ENCODE data around the gene SFXN4.
"Not testable (repeated sequence)": the region's sequence is repeated elsewhere in the genome, so short reads cannot be mapped to it uniquely, and the experiment has no call there.

SFXN4 gene

GRCh38 chr10:119107771-119108170 is 57.7 kb downstream of the SFXN4 start:
- not testable (repeated sequence) for DNase-seq (ENCODE audit: low read depth in 3 of 3)

DNA sequence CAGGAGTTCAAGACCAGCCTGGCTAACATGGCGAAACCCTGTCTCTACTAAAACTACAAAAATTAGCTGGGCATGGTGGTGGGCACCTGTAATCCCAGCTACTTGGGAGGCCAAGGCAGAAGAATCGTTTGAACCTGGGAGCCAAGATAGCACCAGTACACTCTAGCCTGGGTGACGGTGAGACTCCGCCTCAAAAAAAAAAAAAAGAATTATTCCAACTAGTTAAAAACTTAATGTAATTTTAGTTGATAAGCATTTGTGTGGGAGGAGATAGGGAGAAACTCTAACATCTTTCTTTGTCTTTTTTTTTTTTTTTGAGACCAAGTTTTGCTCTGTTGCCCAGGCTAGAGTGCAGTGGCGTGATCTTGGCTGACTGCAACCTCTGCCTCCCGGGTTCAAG is 58.4 kb downstream of the SFXN4 start:
- not testable (repeated sequence) for DNase-seq (ENCODE audit: low read depth in 3 of 3)

DNA sequence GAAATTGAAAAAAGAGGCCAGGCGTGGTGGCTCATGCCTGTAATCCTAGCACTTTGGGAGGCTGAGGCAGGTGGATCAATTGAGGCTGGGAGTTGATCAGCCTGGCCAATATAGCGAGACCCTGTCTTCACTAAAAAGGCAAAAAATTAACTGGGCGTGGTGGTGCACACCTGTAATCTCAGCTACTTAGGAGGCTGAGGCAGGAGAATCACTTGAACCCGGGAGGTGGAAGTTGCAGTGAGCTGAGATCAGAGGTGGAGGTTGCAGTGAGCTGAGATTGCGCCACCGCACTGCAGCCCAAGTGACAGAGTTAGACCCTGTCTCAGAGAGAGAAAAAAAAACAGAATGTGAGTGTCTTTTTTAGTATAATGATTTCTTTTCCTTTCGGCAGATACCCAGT is 59.6 kb downstream of the SFXN4 start:
- not testable (repeated sequence) for DNase-seq (ENCODE audit: low read depth in 3 of 3)

- DNase-seq (ENCODE audit: low read depth in 3 of 3), result no peak
Measured at GRCh38 chr10:119105155-119105554, 60.4 kb downstream of the SFXN4 start.

DNA sequence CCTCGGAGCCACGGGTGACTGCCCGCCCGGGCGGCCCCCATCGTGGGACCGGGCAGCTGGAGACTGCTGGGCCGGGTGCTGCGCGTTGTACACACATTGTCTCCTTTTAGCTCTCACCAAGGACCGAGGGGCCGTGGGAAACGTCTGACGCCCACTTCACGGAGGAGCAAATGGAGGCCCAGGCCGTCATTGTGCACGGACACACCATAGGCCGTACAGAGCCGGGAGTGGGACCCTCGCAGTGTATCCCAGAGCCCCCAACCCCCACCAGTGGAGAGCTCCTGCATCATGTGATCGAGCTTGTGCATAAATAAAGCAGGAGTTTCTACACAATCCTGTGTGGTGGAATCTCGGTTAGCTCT is 60.9 kb downstream of the SFXN4 start:
- DNase-seq (ENCODE audit: low read depth in 3 of 3), result peak in 1 of 3 experiments; percentile 7

- peak; percentile 50 to 72 (median 56) for DNase-seq (ENCODE audit: low read depth in 3 of 3)
Measured at GRCh38 chr10:119103903-119104653, 61.4 kb downstream of the SFXN4 start, which contains the start of gene DENND10. Gene DENND10, plus strand, starts transcription at chr10:119104113. Its CDS starts 30 bp downstream, at chr10:119104143.

GRCh38 chr10:119103241-119103902 is 62.1 kb downstream of the SFXN4 start:
- DNase-seq (ENCODE audit: low read depth in 3 of 3), result no peak

- DNase-seq (ENCODE audit: low read depth in 3 of 3), result no peak
Measured at GRCh38 chr10:119101366-119102098, 64.0 kb downstream of the SFXN4 start.

DNA sequence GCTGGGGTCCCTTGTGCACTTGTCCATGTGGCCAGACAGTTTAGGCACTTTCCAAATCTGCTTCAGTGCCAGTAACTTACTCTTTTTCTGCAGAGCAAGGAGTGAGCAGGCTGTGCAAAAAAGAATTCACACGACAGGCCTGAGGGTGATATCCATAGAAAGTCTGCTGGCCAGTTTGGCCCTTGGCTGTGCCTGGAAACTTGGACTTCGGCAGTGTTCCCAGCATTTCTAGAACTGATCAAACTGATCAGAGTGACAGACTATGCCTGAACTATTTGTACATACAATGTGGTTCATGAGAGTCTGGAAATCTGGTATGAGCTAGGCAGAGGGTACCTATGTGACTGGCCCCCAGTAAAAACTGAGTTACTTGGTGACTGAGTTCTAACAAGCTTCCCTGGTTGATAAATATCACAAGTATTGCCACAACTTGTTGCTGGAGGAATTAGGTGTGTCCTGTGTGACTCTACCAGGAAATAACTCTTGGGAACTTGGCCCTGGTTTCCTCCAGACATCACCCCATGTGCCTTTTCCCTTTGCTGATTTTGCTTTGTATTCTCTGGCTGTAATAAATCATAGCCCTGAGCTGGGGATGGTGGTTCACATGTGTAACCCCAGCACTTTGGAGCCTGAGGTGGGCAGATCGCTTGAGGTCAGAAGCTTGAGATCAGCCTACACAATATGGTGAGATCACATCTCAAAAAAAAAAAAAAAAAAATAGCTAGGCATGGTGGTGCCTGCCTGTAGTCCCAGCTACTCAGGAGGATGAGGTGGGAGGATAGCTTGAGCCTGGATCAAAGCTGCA is 64.9 kb downstream of the SFXN4 start:
- no peak for DNase-seq (ENCODE audit: low read depth in 3 of 3)

GRCh38 chr10:119098576-119098975 is 66.9 kb downstream of the SFXN4 start:
- DNase-seq (ENCODE audit: low read depth in 3 of 3), result no peak

DNA sequence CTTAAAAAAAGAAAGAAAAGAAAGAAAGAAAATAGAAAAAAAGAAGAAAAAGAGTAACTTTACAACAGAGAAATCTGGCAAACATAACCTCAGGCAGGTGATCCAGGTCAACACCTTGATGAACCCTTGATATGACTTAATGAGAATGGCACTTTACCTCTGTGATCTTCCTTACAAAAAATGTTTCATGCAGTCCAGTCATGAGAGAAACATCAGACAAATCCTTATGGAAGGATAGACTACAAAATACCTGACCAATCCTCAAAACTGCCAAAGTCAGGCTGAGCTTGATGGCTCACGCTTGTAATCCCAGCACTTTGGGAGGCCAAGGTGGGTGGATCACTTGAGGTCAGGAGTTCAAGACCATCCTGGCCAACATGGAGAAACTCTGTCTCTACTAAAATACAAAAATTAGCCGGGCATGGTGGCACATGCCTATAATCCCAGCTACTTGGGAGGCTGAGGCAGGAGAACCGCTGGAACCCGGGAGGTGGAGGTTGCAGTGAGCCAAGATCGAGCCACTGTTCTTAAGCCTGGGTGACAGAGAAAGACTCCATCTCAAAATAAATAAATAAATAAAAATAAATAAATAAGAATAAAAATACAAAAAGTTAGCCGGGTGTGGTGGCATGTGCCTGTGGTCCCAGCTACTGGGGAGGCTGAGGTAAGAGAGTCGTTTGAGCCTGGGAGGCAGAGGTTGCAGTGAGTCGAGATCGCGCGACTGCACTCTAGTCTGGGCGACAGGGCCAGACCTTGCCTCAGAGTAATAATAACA is 68.7 kb downstream of the SFXN4 start:
- DNase-seq (ENCODE audit: low read depth in 3 of 3), result not testable (repeated sequence)

- DNase-seq (ENCODE audit: low read depth in 3 of 3), result no peak
Measured at GRCh38 chr10:119095640-119096039, 69.9 kb downstream of the SFXN4 start.

DNA sequence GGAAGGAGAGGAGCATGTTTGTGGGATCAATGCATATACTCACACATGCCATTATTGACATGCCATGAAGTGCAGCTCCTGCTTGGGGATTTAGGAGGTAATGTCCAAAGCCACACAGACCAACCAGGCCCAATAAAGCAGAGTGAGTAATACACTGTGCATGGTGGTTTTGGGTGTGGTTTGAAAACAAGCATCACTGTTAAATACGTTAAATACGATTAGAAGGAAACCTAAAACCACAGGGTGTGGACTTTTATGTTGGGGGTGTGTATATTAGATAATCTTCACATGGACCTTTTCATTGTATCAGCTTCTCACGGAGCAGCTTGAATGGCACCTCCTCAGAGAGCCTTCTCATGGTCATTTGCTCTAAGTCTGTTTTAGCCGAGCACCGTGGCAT is 74.5 kb downstream of the SFXN4 start:
- DNase-seq (ENCODE audit: low read depth in 3 of 3), result peak in 1 of 3 experiments; percentile 13

All from stimulated activated CD4-positive, alpha-beta T cell treated with anti-CD3 and anti-CD28 coated beads, TNF-alpha, amount 100 ng/mL, for 24 hours (primary cell).